GM12865 (cell line): Measurements from ENCODE around the gene CPN2.

Source experiments
- DNase-seq: peaks from one replicate; pipeline ENCODE4 v3.0.0; 2010; ENCODE audit warnings: low read depth
- H3K4me3 ChIP-seq: 2 replicates; pipeline ENCODE4 v1.5.1; 2011; ENCODE audit warnings: mild to moderate bottlenecking, low read depth, low read length, control low read depth
- CTCF ChIP-seq: IDR thresholded peaks from 2 replicates; pipeline ENCODE4 v1.5.1; 2011; ENCODE audit warnings: low read length, control low read depth, low read depth, inconsistent platforms; ENCODE audit not compliant: insufficient read depth; ENCODE audit errors: missing control alignments

CPN2 gene

DNA sequence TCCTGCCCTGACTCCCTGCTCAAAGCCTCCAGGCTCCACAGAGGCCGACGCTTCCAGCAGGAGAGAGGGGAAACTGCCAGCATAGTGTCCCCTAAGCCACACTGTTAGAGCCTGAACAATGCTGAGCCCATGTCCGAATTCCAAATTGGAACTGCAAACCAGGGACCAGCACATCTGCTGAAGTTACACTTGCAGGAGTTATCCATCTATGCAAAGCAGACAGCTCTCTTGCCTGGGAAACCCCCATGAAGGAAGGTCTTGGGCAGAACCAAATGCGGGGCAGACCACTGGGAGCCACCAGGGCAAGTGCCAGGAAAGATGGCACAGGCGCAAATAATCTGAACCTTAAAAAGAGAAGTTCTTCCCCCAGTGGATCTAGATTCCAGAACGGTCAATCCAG, 17.8 kb upstream of the CPN2 start:
- H3K4me3 ChIP-seq, result no peak overlapping the region
- DNase-seq, result no peak
- TF ChIP-seq CTCF, result no peak

- DNase-seq, result no peak
- TF ChIP-seq CTCF, result no peak
- H3K4me3 ChIP-seq, result no peak overlapping the region
These were observed 17.1 kb upstream of the CPN2 start for GRCh38 chr3:194367992-194368841.

DNA sequence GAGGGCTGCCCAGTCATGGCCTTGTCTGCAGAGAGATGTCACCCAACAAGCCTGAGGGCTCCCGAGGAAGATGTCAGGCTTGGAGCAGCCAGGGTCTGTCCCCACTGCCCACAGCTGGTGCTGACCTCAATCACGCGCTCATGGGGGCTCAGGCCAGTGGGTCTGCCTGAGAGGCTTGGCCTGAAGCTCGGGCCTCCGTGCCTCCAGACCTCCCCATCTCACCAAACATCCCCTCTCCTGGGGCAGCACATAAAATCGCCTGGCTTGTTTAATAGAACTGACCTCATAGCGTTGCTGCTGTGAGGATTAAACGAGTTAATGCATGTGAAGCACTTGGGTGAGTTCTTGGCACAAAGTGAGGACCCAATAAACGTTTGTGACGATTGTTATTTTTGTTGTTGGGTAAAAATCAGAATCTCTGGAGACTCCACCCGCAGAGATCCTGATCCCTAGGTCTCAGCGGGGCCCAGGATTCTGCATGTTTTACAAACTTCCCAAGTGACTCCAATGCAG, 14.9 kb upstream of the CPN2 start:
- H3K4me3 ChIP-seq, result no peak overlapping the region
- DNase-seq, result no peak
- no peak for TF ChIP-seq CTCF

GRCh38 chr3:194365526-194365925, 14.4 kb upstream of the CPN2 start:
- H3K4me3 ChIP-seq, result no peak overlapping the region
- TF ChIP-seq CTCF, result no peak
- DNase-seq, result no peak

- no peak overlapping the region for H3K4me3 ChIP-seq
- DNase-seq, result no peak
- no peak for TF ChIP-seq CTCF
These were observed 13.7 kb upstream of the CPN2 start for GRCh38 chr3:194364652-194365434.

GRCh38 chr3:194364314-194364651, 13.2 kb upstream of the CPN2 start:
- no peak for TF ChIP-seq CTCF
- DNase-seq, result no peak
- H3K4me3 ChIP-seq, result no peak overlapping the region
